ENCODE results near the gene KLHDC10. TPM values are rescaled to one million over a fixed set of nuclear protein-coding genes. Genes with fewer than 3 reads are reported as not detected.
"Not testable (repeated sequence)": the region's sequence is repeated elsewhere in the genome, so short reads cannot be mapped to it uniquely, and the experiment has no call there.

Gene KLHDC10
- total RNA-seq, 1 donor from 2014 or later, result 43.6 TPM

DNA sequence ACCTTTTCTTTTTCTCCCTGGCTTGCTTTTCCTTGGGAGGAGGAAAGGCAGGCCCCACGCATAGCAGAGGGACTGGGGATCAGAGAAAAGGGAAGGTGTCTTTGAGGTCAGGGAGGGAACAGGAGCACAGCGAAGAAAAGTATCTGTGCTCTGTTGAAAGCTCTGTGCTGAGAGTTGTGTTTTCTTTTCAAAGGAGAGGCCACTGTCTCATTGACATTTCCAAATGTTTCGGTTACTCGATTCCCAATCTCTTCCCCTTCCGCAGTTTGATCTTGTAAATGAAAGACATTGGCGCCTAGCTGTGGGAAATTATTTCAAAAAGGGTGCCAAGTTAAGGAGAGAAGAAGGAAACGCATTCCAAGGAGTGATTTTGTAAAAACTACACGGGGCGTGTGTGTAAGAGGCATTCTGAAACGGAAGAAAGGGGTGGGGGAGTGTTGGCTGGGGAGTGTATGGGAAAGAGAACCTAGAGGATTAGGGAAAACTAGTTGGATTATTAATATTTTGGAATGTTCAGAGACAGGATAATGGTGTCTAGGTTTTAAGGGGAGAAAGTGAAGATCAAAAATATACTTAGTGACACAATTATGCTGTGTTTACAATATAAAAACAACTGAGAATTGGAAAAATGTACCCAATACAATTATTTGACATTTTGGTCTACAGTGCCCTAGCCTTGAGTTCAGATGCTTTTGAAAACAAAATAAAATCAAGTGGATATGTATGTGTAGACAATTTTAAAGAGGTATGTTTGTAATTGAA lies 708 bp downstream of the KLHDC10 start:
- Mint-ChIP-seq H3K27me3 (no peaks in the 10 kb centered on the region), H3K9me3 (no peaks in the 10 kb centered on the region), H3K4me3 (peak overlapping the region; percentile 95), H3K36me3 (peaks cover 14% of the 10 kb centered on the region), H3K27ac (peak overlapping the region; percentile 94), H3K4me1 (ENCODE audit: unreplicated experiment) (peaks cover 45% of the 10 kb centered on the region)
- TF ChIP-seq, protein P1, sequence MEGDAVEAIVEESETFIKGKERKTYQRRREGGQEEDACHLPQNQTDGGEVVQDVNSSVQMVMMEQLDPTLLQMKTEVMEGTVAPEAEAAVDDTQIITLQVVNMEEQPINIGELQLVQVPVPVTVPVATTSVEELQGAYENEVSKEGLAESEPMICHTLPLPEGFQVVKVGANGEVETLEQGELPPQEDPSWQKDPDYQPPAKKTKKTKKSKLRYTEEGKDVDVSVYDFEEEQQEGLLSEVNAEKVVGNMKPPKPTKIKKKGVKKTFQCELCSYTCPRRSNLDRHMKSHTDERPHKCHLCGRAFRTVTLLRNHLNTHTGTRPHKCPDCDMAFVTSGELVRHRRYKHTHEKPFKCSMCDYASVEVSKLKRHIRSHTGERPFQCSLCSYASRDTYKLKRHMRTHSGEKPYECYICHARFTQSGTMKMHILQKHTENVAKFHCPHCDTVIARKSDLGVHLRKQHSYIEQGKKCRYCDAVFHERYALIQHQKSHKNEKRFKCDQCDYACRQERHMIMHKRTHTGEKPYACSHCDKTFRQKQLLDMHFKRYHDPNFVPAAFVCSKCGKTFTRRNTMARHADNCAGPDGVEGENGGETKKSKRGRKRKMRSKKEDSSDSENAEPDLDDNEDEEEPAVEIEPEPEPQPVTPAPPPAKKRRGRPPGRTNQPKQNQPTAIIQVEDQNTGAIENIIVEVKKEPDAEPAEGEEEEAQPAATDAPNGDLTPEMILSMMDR (conservative IDR thresholded peaks at IDR 0.05), result no peak
- DNase-seq (ENCODE audit: extremely low spot score, unreplicated experiment), result no peak

- Mint-ChIP-seq H3K4me3 (peak overlapping the region; percentile 95), H3K4me1 (ENCODE audit: unreplicated experiment) (peaks cover 46% of the 10 kb centered on the region), H3K36me3 (peaks cover 14% of the 10 kb centered on the region), H3K9me3 (no peaks in the 10 kb centered on the region), H3K27ac (peak overlapping the region; percentile 94), H3K27me3 (no peaks in the 10 kb centered on the region)
- TF ChIP-seq, protein P1 (conservative IDR thresholded peaks at IDR 0.05), result peak; percentile 98
- DNase-seq (ENCODE audit: extremely low spot score, unreplicated experiment), result no peak
Measured at GRCh38 chr7:130071701-130072622, 1.6 kb downstream of the KLHDC10 start.

GRCh38 chr7:130079846-130080394 lies 9.6 kb downstream of the KLHDC10 start:
- peaks cover 33% of the 10 kb centered on the region for H3K36me3 Mint-ChIP-seq
- no peak for DNase-seq (ENCODE audit: extremely low spot score, unreplicated experiment)
- no peaks in the 10 kb centered on the region for H3K27me3 Mint-ChIP-seq
- no peak overlapping the region for H3K27ac Mint-ChIP-seq
- H3K4me1 Mint-ChIP-seq (ENCODE audit: unreplicated experiment), result peaks cover 16% of the 10 kb centered on the region
- H3K9me3 Mint-ChIP-seq, result peaks cover 4% of the 10 kb centered on the region
- TF ChIP-seq, protein P1 (conservative IDR thresholded peaks at IDR 0.05), result no peak
- no peak overlapping the region for H3K4me3 Mint-ChIP-seq

GRCh38 chr7:130083497-130083896 lies 13.2 kb downstream of the KLHDC10 start:
- not testable (repeated sequence) for H3K9me3 Mint-ChIP-seq; DNase-seq (ENCODE audit: extremely low spot score, unreplicated experiment); H3K27ac Mint-ChIP-seq; H3K27me3 Mint-ChIP-seq; H3K4me3 Mint-ChIP-seq; H3K4me1 Mint-ChIP-seq (ENCODE audit: unreplicated experiment)
- H3K36me3 Mint-ChIP-seq, result peaks cover 33% of the 10 kb centered on the region

- Mint-ChIP-seq H3K27me3 (no peaks in the 10 kb centered on the region), H3K4me3 (no peak overlapping the region), H3K27ac (no peak overlapping the region), H3K36me3 (peaks cover 29% of the 10 kb centered on the region), H3K9me3 (peaks cover 4% of the 10 kb centered on the region), H3K4me1 (ENCODE audit: unreplicated experiment) (peaks cover 8% of the 10 kb centered on the region)
- DNase-seq (ENCODE audit: extremely low spot score, unreplicated experiment), result no peak
- TF ChIP-seq, protein P1 (conservative IDR thresholded peaks at IDR 0.05), result peak; percentile 66
Measured at GRCh38 chr7:130084037-130084875, 13.9 kb downstream of the KLHDC10 start.

DNA sequence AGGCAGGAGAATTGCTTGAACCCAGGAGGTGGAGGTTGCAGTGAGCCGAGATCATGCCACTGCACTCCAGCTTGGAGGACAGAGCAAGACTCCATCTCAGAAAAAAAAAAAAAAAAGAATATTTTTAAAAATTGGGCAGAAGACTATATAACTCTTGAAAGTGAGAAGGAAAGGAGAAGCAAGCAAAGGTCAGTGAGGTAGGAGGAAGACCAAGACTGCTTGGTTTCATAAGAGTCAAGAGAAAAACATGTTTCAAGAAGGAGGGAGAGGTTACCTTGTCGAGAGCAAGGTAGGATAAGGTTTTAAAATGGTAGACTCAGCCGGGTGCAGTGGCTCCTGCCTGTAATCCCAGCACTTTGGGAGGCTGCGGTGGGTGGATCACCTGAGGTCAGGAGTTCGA lies 14.9 kb downstream of the KLHDC10 start:
- not testable (repeated sequence) for H3K27me3 Mint-ChIP-seq; H3K4me3 Mint-ChIP-seq; DNase-seq (ENCODE audit: extremely low spot score, unreplicated experiment); H3K9me3 Mint-ChIP-seq; H3K27ac Mint-ChIP-seq; H3K4me1 Mint-ChIP-seq (ENCODE audit: unreplicated experiment)
- peaks cover 29% of the 10 kb centered on the region for H3K36me3 Mint-ChIP-seq
